PC-9 (cell line): ENCODE measurements around the gene SLC25A41. TPM values are rescaled to one million over a fixed set of nuclear protein-coding genes. Genes with fewer than 3 reads are reported as not detected.
"Not testable (repeated sequence)": the region's sequence is repeated elsewhere in the genome, so short reads cannot be mapped to it uniquely, and the experiment has no call there.

Experiments used
- BruUV-seq: library from RNA; stranded (reverse); fragments of 400-500 nt; replicated peaks from 2 replicates; lab custom pipeline; 2021; lab: Mats Ljungman, UMichigan
- CTCF ChIA-PET: fragments of 300-600 bp; sonication (Branson Sonifier 250); formaldehyde crosslinking; loops from one replicate; lab custom pipeline; 2022; ENCODE audit warnings: antibody characterized with exemption; lab: Charles Lee
- POLR2A ChIA-PET: fragments of 300-600 bp; sonication (Branson Sonifier 250); formaldehyde crosslinking; loops from one replicate; lab custom pipeline; 2022; ENCODE audit warnings: antibody characterized with exemption; ENCODE audit not compliant: unreplicated experiment; lab: Charles Lee
- DNase-seq, 2 experiments: peaks; one replicate each; pipeline versions ENCODE4 v3.0.0 to v3.0.0-alpha.2; 2015 to 2022; ENCODE audit warnings: mixed read lengths in 1 of 2
- H2AFZ ChIP-seq: fragments of 200-600 bp; sonication (generic); 2 replicates; pipeline ENCODE4 v1.8.1; 2017; ENCODE audit warnings: antibody characterized with exemption
- H3F3A ChIP-seq: fragments of 200-600 bp; sonication (generic); 2 replicates; pipeline ENCODE4 v1.8.1; 2017; ENCODE audit warnings: antibody characterized with exemption, mild to moderate bottlenecking, low read depth; ENCODE audit not compliant: insufficient read depth
- H3K27ac ChIP-seq: fragments of 200-600 bp; sonication (generic); 2 replicates; pipeline ENCODE4 v1.6.1; 2016; ENCODE audit warnings: mixed run types
- H3K27me3 ChIP-seq: fragments of 200-600 bp; sonication (generic); 2 replicates; pipeline ENCODE4 v1.6.1; 2016; ENCODE audit warnings: low read depth, mixed run types; ENCODE audit not compliant: insufficient read depth
- H3K36me3 ChIP-seq: fragments of 200-600 bp; sonication (generic); 2 replicates; pipeline ENCODE4 v1.6.1; 2016; ENCODE audit warnings: low read depth, mixed run types
- H3K4me1 ChIP-seq: fragments of 200-600 bp; sonication (generic); replicated peaks from 2 replicates; pipeline ENCODE4 v1.6.1; 2016; ENCODE audit warnings: mixed run types; ENCODE audit not compliant: insufficient read depth
- H3K4me2 ChIP-seq: fragments of 200-600 bp; sonication (generic); 2 replicates; pipeline ENCODE4 v1.6.1; 2017; ENCODE audit warnings: mixed run types
- H3K4me3 ChIP-seq: fragments of 200-600 bp; sonication (generic); 2 replicates; pipeline ENCODE4 v1.6.1; 2016; ENCODE audit warnings: mixed run types
- H3K79me2 ChIP-seq: fragments of 200-600 bp; sonication (generic); 2 replicates; pipeline ENCODE4 v1.6.1; 2017; ENCODE audit warnings: low read depth, mixed run types
- H3K9me2 ChIP-seq: fragments of 200-600 bp; sonication (generic); 2 replicates; pipeline ENCODE4 v1.8.1; 2017; ENCODE audit warnings: mild to moderate bottlenecking; ENCODE audit not compliant: insufficient read depth
- H3K9me3 ChIP-seq: fragments of 200-600 bp; sonication (generic); 2 replicates; pipeline ENCODE4 v1.8.1; 2016; ENCODE audit warnings: low read depth; ENCODE audit not compliant: insufficient read depth
- H4K20me1 ChIP-seq: fragments of 200-600 bp; sonication (generic); 2 replicates; pipeline ENCODE4 v1.8.1; 2017; ENCODE audit not compliant: insufficient read depth
- CTCF ChIP-seq: fragments of 200-600 bp; sonication (generic); conservative IDR thresholded peaks from 2 replicates; pipeline ENCODE4 v1.6.1; 2017; ENCODE audit warnings: mixed run types, antibody characterized with exemption, mild to moderate bottlenecking, moderate library complexity
- EZH2 ChIP-seq: fragments of 200-600 bp; sonication (generic); IDR thresholded peaks from 2 replicates; pipeline ENCODE4 v1.8.0; 2017; ENCODE audit warnings: antibody characterized with exemption, low read depth
- intact Hi-C: fragments of 100-400 bp; cut with micrococcal nuclease; formaldehyde crosslinking; loops from one replicate; pipeline ENCODE4 v1.10.0; 2022; ENCODE audit not compliant: unreplicated experiment
- total RNA-seq: library from RNA; stranded (reverse); gene quantifications from 2 replicates; pipeline ENCODE4 v1.2.3, GENCODE V29; 2021

SLC25A41 gene
- total RNA-seq, 1 experiment from 2014 or later: not detected

GRCh38 chr19:6433165-6433564 lies 398 bp downstream of the SLC25A41 start:
- Histone ChIP-seq H3K79me2 (no peaks in the 10 kb centered on the region), H3K4me2 (no peak overlapping the region), H3K27me3 (no peaks in the 10 kb centered on the region), H3F3A (no peaks in the 10 kb centered on the region), H3K4me3 (no peak overlapping the region), H3K9me2 (no peaks in the 10 kb centered on the region), H3K36me3 (no peaks in the 10 kb centered on the region), H3K4me1 (no peaks in the 10 kb centered on the region), H3K9me3 (no peaks in the 10 kb centered on the region), H4K20me1 (no peaks in the 10 kb centered on the region), H3K27ac (no peak overlapping the region), H2AFZ (no peak overlapping the region)
- POLR2A ChIA-PET: no interaction called here
- DNase-seq: no peak
- CTCF ChIA-PET: no interaction called here
- BruUV-seq: no TSS peak
- no peak for TF ChIP-seq CTCF
- no peak for TF ChIP-seq EZH2
- intact Hi-C loops: no loop called here

DNA sequence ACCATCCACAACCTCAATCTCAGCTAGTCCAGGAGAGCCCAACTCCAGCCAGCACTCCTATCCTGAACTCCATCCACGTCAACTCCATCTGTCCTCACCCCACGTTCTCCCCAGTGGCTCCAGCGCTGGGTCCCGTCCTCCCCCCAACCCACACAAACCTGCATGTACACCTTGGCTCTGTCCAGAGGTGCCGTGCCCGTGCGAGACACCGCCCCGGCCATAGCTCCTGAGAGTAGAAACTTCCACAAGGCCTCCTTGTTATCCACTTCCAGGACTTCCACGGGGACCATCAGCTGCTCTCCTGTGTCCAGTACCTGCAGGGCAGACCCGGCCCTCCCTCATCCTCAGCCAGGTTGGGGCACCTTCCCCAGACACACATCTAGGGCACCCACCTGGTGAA lies 1.7 kb downstream of the SLC25A41 start:
- no TSS peak for BruUV-seq
- H3K27ac ChIP-seq: no peak overlapping the region
- no peaks in the 10 kb centered on the region for H4K20me1 ChIP-seq
- no peak overlapping the region for H3K4me3 ChIP-seq
- H3K9me3 ChIP-seq: no peaks in the 10 kb centered on the region
- H3F3A ChIP-seq: no peaks in the 10 kb centered on the region
- ChIA-PET CTCF (no interaction called here), POLR2A (no interaction called here)
- no peak for DNase-seq
- H3K36me3 ChIP-seq: no peaks in the 10 kb centered on the region
- intact Hi-C loops: no loop called here
- H3K27me3 ChIP-seq: no peaks in the 10 kb centered on the region
- H3K4me1 ChIP-seq: no peaks in the 10 kb centered on the region
- H3K4me2 ChIP-seq: no peak overlapping the region
- no peak overlapping the region for H2AFZ ChIP-seq
- H3K9me2 ChIP-seq: no peaks in the 10 kb centered on the region
- no peak for TF ChIP-seq CTCF
- TF ChIP-seq EZH2: no peak
- no peaks in the 10 kb centered on the region for H3K79me2 ChIP-seq

- DNase-seq: no peak
- Histone ChIP-seq H3F3A (no peaks in the 10 kb centered on the region), H3K9me3 (no peaks in the 10 kb centered on the region), H3K27ac (no peak overlapping the region), H4K20me1 (no peaks in the 10 kb centered on the region), H3K27me3 (no peaks in the 10 kb centered on the region), H3K4me1 (no peaks in the 10 kb centered on the region), H3K79me2 (no peaks in the 10 kb centered on the region), H2AFZ (no peak overlapping the region), H3K4me2 (no peak overlapping the region), H3K9me2 (no peaks in the 10 kb centered on the region), H3K36me3 (no peaks in the 10 kb centered on the region), H3K4me3 (no peak overlapping the region)
- intact Hi-C loops: no loop called here
- BruUV-seq: no TSS peak
- POLR2A ChIA-PET: no interaction called here
- no peak for TF ChIP-seq EZH2
- no peak for TF ChIP-seq CTCF
- CTCF ChIA-PET: no interaction called here
These were observed 3.9 kb downstream of the SLC25A41 start for GRCh38 chr19:6429419-6430221.

- H4K20me1 ChIP-seq, H3K9me2 ChIP-seq, H3K36me3 ChIP-seq, DNase-seq, POLR2A ChIA-PET, H3K4me2 ChIP-seq, H3F3A ChIP-seq, H3K27me3 ChIP-seq, BruUV-seq, CTCF ChIA-PET, intact Hi-C loops, H3K79me2 ChIP-seq, H3K4me1 ChIP-seq, H3K27ac ChIP-seq, H3K9me3 ChIP-seq, H2AFZ ChIP-seq, H3K4me3 ChIP-seq: not testable (repeated sequence)
These were observed 4.7 kb downstream of the SLC25A41 start for GRCh38 chr19:6428692-6429418.
